ENCODE results near the gene KCNS1. TPM values are rescaled to one million over a fixed set of nuclear protein-coding genes. Genes with fewer than 3 reads are reported as not detected.

KCNS1 gene
- total RNA-seq, 1 donor from 2014 or later: 0.12 TPM

DNA sequence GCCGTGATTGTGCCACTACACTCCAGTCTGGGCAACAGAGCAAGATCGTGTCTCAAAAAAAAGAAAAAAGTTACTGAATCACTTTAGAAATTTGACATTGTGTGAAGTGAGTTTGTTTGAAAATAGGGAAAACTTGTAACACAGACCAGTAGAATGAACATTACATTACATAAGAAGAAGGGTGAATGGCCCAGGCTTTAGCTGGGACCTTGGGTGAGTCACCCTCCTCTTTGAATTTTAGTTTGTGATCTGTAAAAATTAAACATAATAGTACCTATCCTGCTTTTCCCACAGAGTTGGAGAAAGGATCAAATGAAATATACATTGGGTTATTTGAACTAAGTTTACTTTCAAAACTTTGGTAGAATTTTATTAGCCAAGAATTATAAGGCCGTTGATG is 56.3 kb downstream of the KCNS1 start:
- TF ChIP-seq, protein P1, sequence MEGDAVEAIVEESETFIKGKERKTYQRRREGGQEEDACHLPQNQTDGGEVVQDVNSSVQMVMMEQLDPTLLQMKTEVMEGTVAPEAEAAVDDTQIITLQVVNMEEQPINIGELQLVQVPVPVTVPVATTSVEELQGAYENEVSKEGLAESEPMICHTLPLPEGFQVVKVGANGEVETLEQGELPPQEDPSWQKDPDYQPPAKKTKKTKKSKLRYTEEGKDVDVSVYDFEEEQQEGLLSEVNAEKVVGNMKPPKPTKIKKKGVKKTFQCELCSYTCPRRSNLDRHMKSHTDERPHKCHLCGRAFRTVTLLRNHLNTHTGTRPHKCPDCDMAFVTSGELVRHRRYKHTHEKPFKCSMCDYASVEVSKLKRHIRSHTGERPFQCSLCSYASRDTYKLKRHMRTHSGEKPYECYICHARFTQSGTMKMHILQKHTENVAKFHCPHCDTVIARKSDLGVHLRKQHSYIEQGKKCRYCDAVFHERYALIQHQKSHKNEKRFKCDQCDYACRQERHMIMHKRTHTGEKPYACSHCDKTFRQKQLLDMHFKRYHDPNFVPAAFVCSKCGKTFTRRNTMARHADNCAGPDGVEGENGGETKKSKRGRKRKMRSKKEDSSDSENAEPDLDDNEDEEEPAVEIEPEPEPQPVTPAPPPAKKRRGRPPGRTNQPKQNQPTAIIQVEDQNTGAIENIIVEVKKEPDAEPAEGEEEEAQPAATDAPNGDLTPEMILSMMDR (IDR thresholded peaks at IDR 0.05; ENCODE audit: unreplicated experiment): no peak
- no peaks in the 10 kb centered on the region for H3K27me3 Mint-ChIP-seq
- peaks cover 3% of the 10 kb centered on the region for H3K36me3 Mint-ChIP-seq (ENCODE audit: insufficient read depth)

GRCh38 chr20:45044084-45044573 is 56.8 kb downstream of the KCNS1 start:
- TF ChIP-seq, protein P1 (IDR thresholded peaks at IDR 0.05; ENCODE audit: unreplicated experiment): peak; percentile 91
- Mint-ChIP-seq H3K9me3 (ENCODE audit: low read depth) (peaks cover 4% of the 10 kb centered on the region), H3K4me1 (ENCODE audit: low read depth) (peaks cover 17% of the 10 kb centered on the region), H3K27ac (no peak overlapping the region), H3K36me3 (ENCODE audit: insufficient read depth) (peaks cover 3% of the 10 kb centered on the region), H3K27me3 (no peaks in the 10 kb centered on the region), H3K4me3 (ENCODE audit: low read depth) (no peak overlapping the region)
- DNase-seq (ENCODE audit: low spot score, unreplicated experiment): peak; percentile 13

More for the DNA sequence above, 56.3 kb downstream of the KCNS1 start:
- no peak overlapping the region for H3K27ac Mint-ChIP-seq
- DNase-seq (ENCODE audit: low spot score, unreplicated experiment): no peak
- peaks cover 17% of the 10 kb centered on the region for H3K4me1 Mint-ChIP-seq (ENCODE audit: low read depth)
- H3K9me3 Mint-ChIP-seq (ENCODE audit: low read depth): peaks cover 4% of the 10 kb centered on the region
- no peak overlapping the region for H3K4me3 Mint-ChIP-seq (ENCODE audit: low read depth)

- Mint-ChIP-seq H3K36me3 (ENCODE audit: insufficient read depth) (peaks cover 3% of the 10 kb centered on the region), H3K9me3 (ENCODE audit: low read depth) (peaks cover 4% of the 10 kb centered on the region), H3K27ac (no peak overlapping the region), H3K4me3 (ENCODE audit: low read depth) (no peak overlapping the region), H3K27me3 (no peaks in the 10 kb centered on the region), H3K4me1 (ENCODE audit: low read depth) (peaks cover 19% of the 10 kb centered on the region)
- DNase-seq (ENCODE audit: low spot score, unreplicated experiment): no peak
- TF ChIP-seq, protein P1 (IDR thresholded peaks at IDR 0.05; ENCODE audit: unreplicated experiment): no peak
These were observed 57.9 kb downstream of the KCNS1 start for GRCh38 chr20:45042978-45043377.

Other genes with a start within 250 kb of the KCNS1 start
- 125 and 126 TPM in 2 replicates for gene YWHAB, start 215.4 kb downstream of the KCNS1 start, total RNA-seq
- 211 and 219 TPM in 2 replicates for gene PABPC1L, start 191.1 kb downstream of the KCNS1 start, total RNA-seq
- gene TOMM34, start 140.7 kb downstream of the KCNS1 start, total RNA-seq: 40.1 and 40.9 TPM in 2 replicates
- gene STK4, start 134.6 kb downstream of the KCNS1 start, total RNA-seq: 36.3 and 37.4 TPM in 2 replicates
- not detected in 2 replicates for gene WFDC5, start 14.0 kb upstream of the KCNS1 start, total RNA-seq
- not detected in 2 replicates for gene WFDC12, start 23.3 kb upstream of the KCNS1 start, total RNA-seq
- not detected in 2 replicates for gene PI3, start 73.8 kb upstream of the KCNS1 start, total RNA-seq
- not detected in 2 replicates for gene SEMG1, start 105.9 kb upstream of the KCNS1 start, total RNA-seq
- not detected in 2 replicates for gene SEMG2, start 120.2 kb upstream of the KCNS1 start, total RNA-seq
- not detected in 2 replicates for gene SLPI, start 153.4 kb upstream of the KCNS1 start, total RNA-seq
- 1.4 and 1.5 TPM in 2 replicates for gene RBPJL, start 205.7 kb upstream of the KCNS1 start, total RNA-seq
- 0.20 TPM in 1 of 2 replicates, not detected in the other for gene MATN4, start 207.2 kb upstream of the KCNS1 start, total RNA-seq
- 112 and 121 TPM in 2 replicates for gene SDC4, start 247.3 kb upstream of the KCNS1 start, total RNA-seq

Data from progenitor cell of endocrine pancreas (in vitro differentiated cells).